Activated CD4-positive, CD25-positive, alpha-beta regulatory T cell (primary cell): Measurements from ENCODE around the gene MLF2.

Experiments
- DNase-seq, 4 experiments: peaks; one replicate each; lab custom pipeline; 2025; lab: John Stamatoyannopoulos, UW

Gene MLF2

DNA sequence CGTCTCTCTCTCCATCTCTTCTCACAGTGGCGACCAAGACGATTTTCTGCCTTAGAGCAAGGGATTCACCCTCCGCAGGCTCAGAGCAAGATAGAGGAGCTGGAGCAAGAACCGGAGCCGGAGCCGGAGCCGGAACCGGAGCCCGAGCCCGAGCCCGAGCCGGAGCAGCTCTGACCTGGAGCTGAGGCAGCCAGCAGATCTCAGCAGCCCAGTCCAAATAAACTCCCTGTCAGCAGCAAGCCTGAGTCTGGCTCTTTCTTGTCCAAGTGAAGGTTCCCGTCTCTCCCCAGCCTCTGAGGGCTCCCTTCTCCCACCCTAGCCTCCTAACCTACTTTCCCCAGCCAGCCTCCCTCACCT lies 25.3 kb upstream of the MLF2 start:
- DNase-seq = no peak

DNA sequence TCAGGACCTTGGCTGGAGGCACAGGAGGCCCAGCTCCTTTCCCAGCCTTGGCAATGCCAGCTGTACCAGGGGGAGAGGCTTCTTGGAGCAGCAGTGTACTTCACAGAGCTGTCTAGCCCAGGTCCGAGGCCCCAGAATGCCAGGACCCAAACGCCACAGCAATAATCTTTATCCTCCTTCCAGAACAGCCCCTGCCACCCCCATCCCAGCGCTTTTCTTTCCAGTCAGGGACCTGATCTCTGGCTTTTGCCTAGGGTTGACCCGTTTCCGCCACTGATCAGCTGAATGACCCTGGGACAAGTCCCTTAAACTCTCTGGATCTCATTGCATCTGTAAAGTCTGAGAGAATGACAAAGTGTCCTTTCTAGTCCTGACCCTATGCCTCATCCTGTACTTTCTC lies 24.4 kb upstream of the MLF2 start:
- no peak for DNase-seq

- no peak for DNase-seq
These were observed 22.5 kb upstream of the MLF2 start for GRCh38 chr12:6775185-6776174.

- no peak for DNase-seq
These were observed 21.6 kb upstream of the MLF2 start for GRCh38 chr12:6774499-6775062.

- DNase-seq = no peak
These were observed 20.8 kb upstream of the MLF2 start for GRCh38 chr12:6773590-6774351.

GRCh38 chr12:6772726-6773589 lies 20.0 kb upstream of the MLF2 start:
- DNase-seq = no peak

DNA sequence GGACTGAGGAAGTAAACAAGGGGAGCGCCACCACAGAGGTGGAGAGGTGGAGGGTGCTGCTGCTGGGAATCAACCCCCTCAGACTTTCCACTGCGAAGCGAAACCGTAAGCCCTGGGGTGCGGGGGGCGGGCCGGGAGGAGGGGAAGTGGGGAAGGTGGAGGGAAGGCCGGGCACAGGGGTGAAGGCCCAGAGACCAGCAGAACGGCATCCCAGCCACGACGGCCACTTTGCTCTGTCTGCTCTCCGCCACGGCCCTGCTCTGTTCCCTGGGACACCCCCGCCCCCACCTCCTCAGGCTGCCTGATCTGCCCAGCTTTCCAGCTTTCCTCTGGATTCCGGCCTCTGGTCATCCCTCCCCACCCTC lies 19.4 kb upstream of the MLF2 start, which contains the start of gene LAG3:
Gene LAG3 (plus strand): TSS at position 190 of the 365 bp plus-strand sequence. CDS start 333 bp downstream, outside the sequence.
- no peak for DNase-seq

DNA sequence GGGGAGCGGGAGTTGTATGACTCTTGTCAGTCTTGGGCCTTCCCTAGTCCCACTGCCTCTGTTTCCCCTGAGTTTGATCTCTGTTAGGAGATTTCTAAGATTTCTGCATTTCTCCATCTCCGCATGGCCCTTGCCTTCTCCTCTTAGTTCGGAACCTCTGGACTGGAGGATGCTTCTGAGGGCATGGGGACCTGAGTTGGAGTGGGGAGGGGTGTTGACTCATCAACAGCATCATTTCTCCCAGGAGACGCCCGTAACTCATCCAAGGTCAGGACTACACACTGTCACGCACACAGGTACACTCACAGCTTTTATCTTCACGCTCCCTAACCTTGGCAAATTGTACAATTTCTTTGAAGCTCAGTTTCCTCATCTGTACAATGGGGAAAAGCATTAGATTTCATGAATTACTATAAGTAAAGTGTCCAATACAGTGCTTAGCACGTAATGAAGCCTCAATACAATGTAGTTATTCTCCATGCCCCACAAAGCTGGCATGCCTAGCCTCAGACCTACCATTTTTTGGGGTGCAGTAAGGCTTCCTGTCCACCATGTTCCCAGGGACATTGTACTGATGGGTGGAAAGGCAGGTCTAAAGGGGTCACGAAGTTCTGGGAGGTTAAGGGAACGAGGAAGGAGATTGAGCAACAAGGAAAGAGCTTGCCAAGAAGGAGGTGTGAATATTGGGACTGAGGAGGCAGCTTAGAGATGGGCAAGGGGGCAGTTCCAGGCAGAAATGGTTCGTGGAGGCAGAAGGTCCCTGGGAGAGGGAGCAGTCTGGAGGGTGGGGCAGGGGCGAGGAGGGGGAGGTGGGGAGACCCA lies 18.8 kb upstream of the MLF2 start:
- DNase-seq = no peak

- no peak for DNase-seq
These were observed 18.2 kb upstream of the MLF2 start for GRCh38 chr12:6771091-6771495.

- no peak for DNase-seq
These were observed 17.7 kb upstream of the MLF2 start for GRCh38 chr12:6770600-6770999.

GRCh38 chr12:6770094-6770493 lies 17.2 kb upstream of the MLF2 start:
- DNase-seq = no peak

- DNase-seq = no peak
These were observed 16.7 kb upstream of the MLF2 start for GRCh38 chr12:6769666-6770065.

GRCh38 chr12:6768990-6769389 lies 16.0 kb upstream of the MLF2 start:
- no peak for DNase-seq

- no peak for DNase-seq
These were observed 15.5 kb upstream of the MLF2 start for GRCh38 chr12:6768437-6768914.

GRCh38 chr12:6767353-6768319 lies 14.7 kb upstream of the MLF2 start:
- DNase-seq = no peak

- DNase-seq = peak in 2 of 4 experiments; percentile 15 to 21
These were observed 13.9 kb upstream of the MLF2 start for GRCh38 chr12:6766651-6767349.

- no peak for DNase-seq
These were observed 13.0 kb upstream of the MLF2 start, which contains the start of gene PTMS for GRCh38 chr12:6765634-6766581. PTMS (plus strand) TSS chr12:6766363; CDS start chr12:6766706, 343 bp downstream.
